ENCODE data around the gene OCA2. TPM values are rescaled to one million over a fixed set of nuclear protein-coding genes. Genes with fewer than 3 reads are reported as not detected.
"Not testable (repeated sequence)": the region's sequence is repeated elsewhere in the genome, so short reads cannot be mapped to it uniquely, and the experiment has no call there.

OCA2 gene
- total RNA-seq, 1 donor: not detected

DNA sequence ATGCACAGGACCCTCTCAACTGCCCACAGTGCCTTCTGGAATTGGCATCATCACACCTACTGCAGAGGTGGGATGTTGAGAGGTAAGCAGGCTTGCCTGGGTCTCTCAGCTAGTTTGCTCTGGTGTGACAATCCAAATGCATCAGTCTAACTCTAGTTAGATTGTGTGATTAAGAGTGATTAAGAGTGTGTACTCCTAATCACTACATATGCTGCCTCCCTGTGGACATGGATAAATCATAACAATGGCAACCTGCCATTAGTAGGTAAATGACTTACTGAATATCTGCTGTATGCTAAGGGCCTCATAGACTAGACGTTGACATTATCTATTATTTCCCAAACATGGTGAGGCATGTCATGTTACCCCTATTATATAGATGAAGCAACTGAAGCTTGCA, 342.1 kb downstream of the OCA2 start:
- no peak for DNase-seq (ENCODE audit: low read depth in 2 of 3, low spot score in 2 of 3)

DNA sequence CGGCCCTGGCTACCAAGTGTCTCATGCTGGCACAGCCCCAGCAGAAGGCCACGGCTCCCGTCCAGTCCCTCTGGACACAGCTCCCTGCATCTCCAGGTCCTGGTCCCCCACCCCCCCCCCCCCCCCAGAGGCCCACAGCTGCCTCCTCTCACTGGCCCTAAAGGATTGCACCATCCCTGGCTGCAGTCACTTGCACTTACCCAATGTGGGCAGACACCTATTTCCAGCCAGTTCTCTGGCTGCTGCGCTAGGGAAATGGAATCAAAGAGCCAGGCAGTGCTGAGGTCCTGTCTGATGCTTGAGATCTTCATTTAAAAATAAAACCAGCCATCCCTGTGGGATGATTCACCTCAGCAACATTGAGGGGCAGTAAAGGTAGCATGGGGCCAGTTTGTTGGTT, 346.4 kb downstream of the OCA2 start:
- DNase-seq (ENCODE audit: low read depth in 2 of 3, low spot score in 2 of 3): no peak

DNA sequence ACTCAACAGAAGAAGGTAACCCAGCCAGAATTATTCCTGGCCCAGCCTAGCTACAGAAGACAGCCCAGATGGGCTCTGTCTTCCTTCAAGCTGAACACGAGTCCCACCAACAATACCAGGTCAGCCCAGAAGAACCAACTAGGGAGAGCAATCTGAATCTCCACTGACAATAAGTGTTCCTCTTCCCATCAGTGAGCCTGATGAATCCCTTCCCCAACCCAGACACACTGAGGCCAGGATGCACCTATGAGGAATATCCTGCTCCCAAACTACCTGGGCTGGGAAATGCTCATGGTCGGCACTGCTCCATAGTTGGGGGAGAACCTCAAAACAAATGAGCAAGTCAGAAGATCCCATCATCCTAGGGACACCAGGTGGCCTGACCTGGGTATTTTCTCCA, 351.1 kb downstream of the OCA2 start:
- DNase-seq (ENCODE audit: low read depth in 2 of 3, low spot score in 2 of 3): no peak

DNA sequence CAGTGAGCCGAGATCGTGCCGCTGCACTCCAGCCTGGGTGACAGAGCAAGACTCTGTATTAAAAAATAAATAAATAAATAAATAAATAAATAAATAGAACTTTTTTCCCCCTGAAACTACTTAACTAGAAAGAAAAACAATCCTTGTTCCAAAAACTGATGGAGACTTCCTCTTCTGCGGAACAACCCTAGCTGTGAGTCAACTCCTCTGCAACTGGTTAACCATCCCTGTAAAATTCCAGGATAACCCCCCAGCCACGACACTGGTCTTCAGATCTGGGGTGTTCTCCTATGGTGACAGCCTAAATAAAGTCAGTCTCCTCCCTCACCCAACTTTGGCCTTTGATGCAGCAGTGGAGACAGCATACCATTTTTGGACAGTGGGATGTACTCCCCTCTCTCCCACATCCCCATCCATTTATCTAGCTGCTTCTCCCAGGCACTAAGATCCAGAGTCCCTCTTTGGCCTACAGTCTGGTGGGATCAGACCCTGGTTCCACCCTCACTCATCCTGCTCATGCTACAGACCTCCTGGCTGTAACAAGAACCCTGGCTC, 352.6 kb downstream of the OCA2 start:
- no peak for DNase-seq (ENCODE audit: low read depth in 2 of 3, low spot score in 2 of 3)

DNA sequence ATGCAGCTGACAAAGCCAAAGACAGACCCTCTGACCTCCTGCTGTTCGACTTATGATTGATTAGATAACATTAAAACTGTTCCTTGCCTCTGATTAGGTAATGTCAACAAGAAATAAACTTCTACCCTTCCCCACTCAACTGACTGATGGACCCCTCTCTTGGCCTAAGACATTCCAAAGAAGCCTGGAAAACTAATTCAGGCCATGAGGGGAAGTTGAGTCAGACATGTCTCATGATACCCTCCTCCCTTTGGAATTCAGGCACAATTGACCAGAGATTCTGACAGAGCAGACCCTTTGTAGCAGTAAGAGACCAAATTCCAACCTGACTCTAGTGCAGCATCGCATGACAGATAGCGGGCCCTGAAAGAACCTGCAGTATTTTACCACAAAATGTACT, 354.5 kb downstream of the OCA2 start:
- no peak for DNase-seq (ENCODE audit: low read depth in 2 of 3, low spot score in 2 of 3)

DNA sequence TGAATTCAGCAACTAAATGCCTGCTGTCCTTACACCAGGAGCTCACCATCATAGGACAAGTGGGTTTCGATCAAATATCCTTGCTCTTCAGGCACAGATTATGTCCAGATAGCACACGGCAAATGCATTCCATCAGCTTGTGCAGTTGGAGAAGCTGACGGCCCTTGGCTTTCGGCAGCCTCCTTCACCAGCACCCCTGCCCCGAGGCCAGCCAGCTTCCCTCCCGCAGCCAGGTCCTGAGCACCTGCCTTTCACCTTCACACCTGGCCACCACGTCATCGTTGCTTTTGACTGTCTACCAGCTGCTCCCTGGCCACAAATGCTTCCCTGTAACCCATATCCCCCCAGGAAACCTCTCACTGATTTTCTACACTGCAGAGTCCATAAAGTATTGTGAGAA, 355.5 kb downstream of the OCA2 start:
- DNase-seq (ENCODE audit: low read depth in 2 of 3, low spot score in 2 of 3): no peak

DNA sequence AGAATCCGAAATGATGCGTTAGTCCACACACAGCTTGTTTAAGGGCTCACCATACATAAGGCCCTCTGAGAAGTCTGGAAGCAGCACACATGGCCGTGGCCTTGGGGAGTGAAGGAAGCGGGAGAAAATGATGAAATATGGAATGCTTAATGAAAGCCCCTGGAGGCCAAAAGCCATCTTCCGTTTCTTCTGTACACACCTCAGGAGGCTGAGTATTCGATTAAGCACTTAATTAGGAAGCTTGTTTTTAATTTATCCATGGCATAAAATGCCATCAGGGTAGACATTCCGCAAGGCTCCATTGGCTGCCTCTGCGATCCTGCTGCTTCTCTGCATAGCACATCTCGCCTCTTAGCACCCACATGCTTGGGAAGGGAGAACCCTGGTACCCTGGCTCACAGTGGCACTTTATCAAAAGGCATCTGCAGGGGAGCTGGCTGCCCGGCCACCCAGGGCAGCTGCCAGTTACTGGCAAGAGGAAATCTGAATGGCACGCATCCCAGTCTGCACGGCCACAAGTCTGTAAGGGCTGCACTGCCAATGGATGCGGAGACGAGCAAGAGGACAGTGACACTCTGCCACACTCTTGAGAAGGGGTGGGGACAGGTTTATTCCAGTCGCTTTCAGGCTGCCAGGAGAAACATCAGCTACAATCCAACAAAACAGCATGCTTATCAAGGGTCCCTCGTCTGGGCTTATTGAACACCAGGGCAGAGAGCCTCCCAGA, 356.2 kb downstream of the OCA2 start:
- DNase-seq (ENCODE audit: low read depth in 2 of 3, low spot score in 2 of 3): no peak

DNA sequence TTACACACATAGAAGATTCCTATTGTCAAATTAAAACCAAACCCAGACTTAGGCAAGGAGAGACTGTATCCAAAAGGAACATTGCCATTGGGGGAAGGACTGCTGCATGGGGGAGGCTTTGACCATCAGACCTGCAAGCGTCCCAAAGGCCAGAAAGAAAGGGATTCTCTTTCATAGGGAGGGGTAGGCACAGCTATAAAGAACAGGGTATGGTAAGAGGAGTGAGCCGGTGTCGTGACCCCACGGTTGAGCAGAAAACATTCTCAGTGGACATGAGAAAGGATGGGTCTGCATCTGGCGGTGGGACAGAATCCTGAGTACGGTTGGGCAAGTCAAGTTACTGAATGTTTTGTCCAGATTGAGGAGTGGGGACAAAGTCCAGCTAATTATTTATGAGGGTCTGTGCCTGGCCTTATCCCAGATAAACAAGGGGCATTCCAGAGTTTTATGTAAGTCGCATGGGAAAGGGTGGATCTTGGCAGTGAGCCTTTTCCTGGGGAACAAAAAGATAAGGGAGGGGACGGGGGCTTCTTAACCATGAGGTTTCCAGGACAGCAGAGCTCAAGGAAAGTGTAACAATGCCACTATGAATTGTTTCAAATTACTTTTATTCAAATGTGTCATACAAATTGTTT, 357.8 kb downstream of the OCA2 start:
- DNase-seq (ENCODE audit: low read depth in 2 of 3, low spot score in 2 of 3): no peak

DNA sequence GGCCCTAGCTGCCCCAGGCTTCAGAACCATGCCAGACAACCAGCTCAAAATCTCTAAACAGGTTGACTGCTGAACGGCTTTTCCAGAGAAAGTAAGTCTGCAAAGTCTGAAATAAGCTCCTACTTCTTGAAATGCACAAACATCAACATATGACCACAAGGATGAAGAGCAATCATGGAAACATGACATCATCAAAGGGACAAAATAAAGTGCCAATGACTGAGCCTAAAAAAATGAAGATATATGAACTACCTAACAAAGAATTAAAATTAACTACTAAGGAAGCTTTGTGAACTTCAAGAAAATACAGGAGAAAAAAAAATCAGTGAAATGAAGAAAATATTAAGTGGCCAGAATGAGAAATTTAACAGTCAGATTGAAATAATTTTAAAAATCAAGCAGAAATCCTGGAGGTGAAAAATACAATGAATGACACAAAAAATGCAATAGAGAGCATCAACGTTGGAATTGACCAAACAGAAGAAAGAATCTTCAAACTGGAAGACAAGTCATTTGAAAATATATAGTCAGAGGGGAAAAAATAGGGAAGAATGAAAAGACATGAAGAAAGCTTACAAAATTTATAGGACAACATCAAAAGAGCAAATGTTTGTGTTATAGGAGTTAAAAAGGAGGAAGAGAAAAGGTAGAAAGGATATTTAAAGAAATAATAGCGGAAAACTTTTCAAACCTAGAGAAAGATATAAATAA, 364.2 kb downstream of the OCA2 start:
- no peak for DNase-seq (ENCODE audit: low read depth in 2 of 3, low spot score in 2 of 3)

DNA sequence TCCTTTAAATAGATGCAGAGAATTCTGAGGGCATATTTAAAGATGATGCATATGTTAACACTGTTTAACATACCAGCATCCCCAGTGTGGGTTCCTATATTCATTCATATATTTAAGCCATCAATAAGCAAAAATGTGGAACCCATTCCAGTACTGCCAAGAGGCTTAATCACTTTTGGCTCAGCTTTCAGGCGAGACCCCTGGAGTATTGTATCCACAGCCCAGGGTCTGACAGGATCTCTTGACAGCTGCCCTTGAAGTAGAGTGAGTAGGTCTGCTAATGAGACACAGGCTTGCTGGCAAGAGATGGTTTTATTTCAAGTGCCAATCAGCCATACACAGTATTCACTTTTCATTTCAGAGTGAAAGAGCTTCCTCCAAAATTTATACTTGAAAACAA, 367.3 kb downstream of the OCA2 start:
- no peak for DNase-seq (ENCODE audit: low read depth in 2 of 3, low spot score in 2 of 3)

DNA sequence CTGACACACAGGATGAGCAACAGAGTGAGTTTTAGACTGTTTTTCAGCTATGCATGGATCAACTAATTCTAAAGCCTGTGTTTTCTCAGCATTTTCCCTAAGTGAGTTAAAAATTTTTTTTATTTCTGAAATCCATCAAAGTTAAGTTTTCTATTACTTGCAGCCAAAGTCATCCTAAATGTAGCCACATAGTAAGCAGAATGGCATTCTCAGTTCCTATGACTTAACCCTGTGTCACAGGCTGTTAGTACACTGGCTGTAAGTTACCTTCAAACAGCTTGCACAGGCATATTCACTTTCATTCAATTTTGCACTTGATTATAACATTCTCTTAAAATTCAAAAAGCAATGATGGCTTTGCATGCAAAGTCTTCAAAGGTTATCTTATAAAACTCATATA, 368.2 kb downstream of the OCA2 start:
- no peak for DNase-seq (ENCODE audit: low read depth in 2 of 3, low spot score in 2 of 3)

DNA sequence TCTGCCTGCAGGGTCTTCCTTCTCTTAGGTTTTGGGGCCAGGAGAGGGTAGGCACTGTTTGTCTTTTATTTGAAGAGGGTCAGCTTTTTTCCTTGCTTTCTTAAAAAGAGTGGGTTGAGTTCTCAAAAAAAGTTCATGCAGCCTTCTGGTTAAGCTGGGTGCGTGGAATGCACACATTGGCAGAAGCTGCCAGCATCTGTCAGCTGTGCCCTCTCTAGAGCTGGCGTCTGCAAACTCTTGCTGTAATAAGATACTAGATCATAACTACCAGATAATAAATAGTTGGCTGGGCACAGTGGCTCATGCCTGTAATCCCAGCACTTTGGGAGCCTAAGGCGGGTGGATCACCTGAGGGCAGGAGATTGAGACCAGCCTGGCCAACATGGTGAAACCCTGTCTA, 373.4 kb downstream of the OCA2 start:
- no peak for DNase-seq (ENCODE audit: low read depth in 2 of 3, low spot score in 2 of 3)

DNA sequence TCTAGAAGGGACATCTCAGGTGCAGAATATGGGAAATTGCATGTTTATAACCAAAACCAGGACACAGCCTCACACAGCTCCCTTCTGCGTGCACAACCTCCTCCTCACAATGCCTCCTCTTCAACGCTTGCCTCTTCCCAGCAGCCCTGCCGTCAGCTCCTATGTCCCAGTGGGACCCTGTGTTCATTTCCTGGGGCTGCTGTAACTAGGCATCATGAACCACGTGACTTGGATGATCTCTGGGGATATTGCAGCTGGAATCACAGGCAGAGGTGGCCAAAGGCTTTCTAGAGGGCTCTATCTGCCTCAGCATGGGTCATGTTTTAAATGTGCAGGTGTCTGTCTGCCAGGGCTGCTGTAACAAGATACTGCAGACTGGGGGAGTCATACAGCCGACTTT, 375.3 kb downstream of the OCA2 start:
- no peak for DNase-seq (ENCODE audit: low read depth in 2 of 3, low spot score in 2 of 3)

DNA sequence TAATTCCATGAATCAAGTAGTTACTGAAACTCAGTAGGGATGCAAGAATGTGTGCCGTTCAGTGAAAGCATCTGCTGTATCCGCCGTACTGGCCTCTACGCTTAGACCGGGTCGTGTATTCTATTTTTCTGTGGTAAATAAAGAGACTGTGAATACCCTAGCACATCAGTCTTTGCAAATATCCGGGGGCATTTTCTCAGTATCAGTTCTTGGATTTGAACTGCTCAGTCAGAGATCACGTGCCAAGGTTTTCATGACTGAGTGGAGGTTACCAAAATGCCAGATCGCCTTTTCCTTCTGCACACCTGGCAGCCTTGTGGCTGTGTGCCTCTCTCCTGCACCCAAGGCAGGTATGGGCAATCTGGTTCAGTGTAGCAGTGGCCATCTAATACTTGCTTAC, 377.0 kb downstream of the OCA2 start:
- no peak for DNase-seq (ENCODE audit: low read depth in 2 of 3, low spot score in 2 of 3)

DNA sequence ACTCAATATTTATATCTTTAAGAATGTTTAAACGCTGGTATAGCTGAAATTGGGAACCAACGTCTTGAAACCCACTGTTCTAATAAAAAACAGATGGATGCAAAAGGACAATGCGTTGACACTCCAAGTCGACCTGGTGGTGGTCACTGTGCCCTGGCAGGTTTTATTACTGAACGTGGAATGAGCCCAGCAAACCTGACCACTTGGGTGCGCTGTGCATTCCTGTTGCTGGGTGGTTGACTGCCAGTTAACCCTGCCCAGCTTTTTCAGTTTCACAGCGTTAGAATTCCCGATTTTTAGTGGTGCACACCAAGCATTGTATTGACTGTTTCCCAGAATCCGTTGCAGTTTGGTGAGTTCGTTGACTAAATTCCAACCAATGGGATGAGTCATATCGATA, 384.4 kb downstream of the OCA2 start:
- no peak for DNase-seq (ENCODE audit: low read depth in 2 of 3, low spot score in 2 of 3)

DNA sequence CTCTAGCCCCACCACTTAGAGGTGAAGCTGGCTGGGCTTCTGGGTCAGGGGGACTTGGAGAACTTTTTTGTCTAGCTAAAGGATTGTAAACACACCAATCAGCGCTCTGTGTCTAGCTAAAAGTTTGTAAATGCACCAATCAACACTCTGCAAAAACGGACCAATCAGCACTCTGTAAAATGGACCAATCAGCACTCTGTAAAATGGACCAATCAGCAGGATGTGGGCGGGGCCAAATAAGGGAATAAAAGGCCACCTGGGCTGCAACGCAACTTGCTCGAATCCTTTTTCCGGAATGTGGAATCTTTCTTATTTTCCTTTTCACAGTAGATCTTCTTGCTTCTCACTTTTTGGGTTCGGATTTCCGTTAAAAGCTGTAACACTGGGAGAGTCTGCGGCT, 385.3 kb downstream of the OCA2 start:
- DNase-seq (ENCODE audit: low read depth in 2 of 3, low spot score in 2 of 3): not testable (repeated sequence)

DNA sequence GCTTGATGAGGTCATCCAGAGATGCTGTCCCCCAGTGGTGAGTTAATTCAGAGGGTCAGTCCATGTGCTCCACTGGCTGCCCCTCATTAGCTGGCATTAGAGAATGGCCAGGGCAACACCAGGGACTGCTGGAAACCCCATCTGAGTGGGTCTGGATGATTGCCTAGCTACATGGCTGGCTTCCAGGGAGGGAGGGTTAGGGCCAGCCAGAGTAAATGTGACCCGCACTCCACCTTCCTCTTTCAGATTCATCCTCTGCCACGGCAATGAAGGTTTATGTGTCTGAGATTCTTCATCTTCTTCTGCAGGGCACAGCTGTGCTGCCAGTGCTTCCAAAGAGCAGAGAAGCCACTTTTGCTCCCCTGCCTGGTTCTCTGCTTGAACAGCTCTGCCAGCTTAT, 391.9 kb downstream of the OCA2 start:
- no peak for DNase-seq (ENCODE audit: low read depth in 2 of 3, low spot score in 2 of 3)

DNA sequence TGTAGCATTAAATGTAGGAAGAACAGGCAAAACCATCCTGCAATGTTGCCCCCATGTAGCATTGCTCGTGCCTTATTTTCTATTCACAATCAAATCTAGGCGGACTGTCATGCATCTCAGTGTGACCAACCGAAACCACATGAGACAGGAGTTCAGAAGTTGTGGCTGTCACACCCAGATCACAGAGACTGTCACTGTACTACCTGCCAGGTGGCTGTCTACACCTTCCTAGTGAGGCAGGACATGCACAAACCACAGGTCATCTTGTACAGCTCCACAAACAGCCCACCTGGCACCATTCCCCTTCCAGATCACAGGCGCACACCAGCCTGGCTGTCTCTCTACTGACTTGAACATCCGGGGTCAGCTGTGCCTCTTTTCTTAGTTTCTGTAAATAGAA, 392.8 kb downstream of the OCA2 start:
- DNase-seq (ENCODE audit: low read depth in 2 of 3, low spot score in 2 of 3): no peak

DNA sequence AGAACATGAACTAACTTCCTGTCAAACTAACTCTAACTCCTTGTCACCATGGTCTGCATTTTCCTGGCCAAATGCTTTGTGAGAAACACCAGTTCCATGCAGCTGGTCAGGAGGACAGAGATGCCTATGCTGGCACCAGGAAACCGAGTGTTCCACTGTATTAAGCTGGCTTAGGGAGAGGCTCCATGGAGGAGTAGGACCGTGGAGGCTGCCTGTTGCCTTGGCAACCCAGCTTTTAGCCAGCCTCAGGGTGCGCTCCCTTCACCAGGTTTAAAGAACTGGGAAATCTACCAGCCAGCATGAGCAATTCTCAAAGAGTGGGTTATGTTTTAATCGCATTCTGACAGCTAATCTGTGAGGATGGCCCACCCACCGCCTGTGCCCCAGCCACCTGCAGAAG, 394.1 kb downstream of the OCA2 start:
- no peak for DNase-seq (ENCODE audit: low read depth in 2 of 3, low spot score in 2 of 3)
